ENCODE data around the gene SRSF1.
"Not testable (repeated sequence)": the region's sequence is repeated elsewhere in the genome, so short reads cannot be mapped to it uniquely, and the experiment has no call there.

SRSF1 gene

DNA sequence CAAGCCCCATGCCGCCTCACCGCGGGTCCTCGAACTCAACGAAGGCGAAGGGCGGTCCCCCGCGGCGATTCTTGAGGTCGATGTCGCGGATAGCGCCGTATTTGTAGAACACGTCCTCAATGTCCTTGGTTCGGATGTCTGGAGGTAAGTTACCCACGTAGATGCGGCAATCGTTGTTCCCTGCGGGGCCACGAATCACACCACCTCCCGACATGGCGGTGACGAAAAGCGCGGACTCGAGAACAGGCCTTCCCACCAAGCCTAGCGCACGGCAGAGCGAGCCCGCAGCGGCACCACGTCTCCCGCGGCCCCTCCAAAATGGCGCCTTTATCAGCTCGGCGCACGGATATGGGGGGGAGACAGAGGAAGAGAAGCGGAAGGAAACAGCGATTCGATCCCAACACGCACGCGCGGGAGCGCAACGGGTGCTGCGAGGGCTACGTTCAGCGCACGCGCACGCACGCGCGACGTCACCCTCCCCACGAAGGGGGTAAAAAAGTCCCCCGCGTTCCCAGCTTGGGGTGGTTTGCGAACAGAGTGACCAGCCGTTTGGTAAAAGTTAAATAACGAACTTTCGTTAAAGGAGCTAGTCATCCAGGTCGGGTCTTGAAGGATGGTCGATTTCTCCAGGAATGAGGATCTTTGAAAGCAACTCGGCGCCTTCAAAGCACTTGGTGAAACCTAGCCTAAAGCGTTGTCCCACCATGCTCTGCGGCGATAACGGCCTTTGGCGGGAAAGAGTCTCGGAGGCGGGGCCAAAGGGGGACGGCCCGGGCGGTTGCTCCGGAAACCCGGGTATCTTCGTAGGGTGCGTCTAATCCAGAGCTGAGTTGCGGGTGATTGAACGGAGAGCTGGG lies at the start of gene SRSF1:
Gene SRSF1 (minus strand): TSS at position 323 of the 857 bp plus-strand sequence. CDS start 109 bp downstream, at position 214.
- DNase-seq (ENCODE audit: low read depth) = peak; percentile 96

- no peak for DNase-seq (ENCODE audit: low read depth)
Observed at GRCh38 chr17:58056476-58056875, 49.4 kb upstream of the SRSF1 start.

GRCh38 chr17:58054641-58055040 lies 47.6 kb upstream of the SRSF1 start:
- no peak for DNase-seq (ENCODE audit: low read depth)

DNA sequence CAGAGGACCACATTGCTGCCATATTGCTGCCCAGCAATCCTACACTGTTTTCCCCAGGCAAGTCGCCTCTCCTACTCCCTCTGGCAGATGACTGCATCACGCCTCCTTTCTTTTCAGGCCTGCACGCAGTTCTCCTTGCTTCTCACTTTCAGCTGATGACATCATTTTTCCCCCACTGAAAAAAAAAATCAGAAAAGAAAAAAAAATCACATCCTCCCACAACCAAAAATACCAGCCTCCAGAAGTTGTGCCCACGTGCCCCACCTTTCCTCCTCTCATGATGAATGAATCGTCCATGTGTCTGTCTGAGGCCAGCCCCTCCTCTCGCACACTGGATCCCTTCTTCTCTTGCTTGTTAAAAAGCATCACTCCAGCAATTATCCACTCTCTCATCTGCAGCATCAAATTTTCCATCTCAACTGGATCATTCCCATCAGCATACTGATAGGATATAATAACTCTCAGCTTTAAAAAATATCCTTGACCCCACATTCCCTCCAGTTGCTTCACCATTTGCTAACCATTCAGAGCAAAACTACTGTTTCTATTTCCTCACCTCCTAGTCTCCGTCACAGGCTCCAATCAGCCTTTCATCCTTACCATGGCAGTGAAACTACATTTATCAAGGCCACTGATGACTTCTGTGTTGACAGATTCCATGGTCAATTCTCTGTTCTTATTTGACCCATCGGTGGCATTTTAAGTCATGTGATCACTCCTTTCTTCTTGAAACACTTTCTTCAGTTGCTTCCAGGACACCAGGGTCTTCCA lies 46.1 kb upstream of the SRSF1 start:
- DNase-seq (ENCODE audit: low read depth) = no peak

GRCh38 chr17:58052407-58052806 lies 45.4 kb upstream of the SRSF1 start:
- no peak for DNase-seq (ENCODE audit: low read depth)

DNA sequence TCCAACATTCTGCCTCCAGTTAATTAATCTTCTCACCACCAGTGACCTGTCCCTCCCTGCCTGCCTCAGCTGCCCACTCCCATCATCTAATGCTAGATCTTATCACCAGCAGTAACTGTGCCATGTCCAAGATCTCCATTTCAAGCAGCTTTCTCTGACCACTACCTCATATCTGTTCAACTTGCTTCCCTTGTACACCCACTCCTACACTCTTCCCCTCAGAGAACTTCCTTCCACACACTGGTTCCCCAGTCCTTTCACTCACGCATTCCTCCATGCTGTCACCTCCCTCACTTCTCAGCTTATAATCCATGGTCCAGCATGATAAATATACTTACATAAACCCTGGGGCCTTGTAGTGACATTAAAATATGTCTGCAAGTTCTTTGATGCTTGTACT lies 44.4 kb upstream of the SRSF1 start:
- DNase-seq (ENCODE audit: low read depth) = no peak

- no peak for DNase-seq (ENCODE audit: low read depth)
Observed at GRCh38 chr17:58050966-58051365, 43.9 kb upstream of the SRSF1 start.

- no peak for DNase-seq (ENCODE audit: low read depth)
Observed at GRCh38 chr17:58049533-58049932, 42.5 kb upstream of the SRSF1 start.

DNA sequence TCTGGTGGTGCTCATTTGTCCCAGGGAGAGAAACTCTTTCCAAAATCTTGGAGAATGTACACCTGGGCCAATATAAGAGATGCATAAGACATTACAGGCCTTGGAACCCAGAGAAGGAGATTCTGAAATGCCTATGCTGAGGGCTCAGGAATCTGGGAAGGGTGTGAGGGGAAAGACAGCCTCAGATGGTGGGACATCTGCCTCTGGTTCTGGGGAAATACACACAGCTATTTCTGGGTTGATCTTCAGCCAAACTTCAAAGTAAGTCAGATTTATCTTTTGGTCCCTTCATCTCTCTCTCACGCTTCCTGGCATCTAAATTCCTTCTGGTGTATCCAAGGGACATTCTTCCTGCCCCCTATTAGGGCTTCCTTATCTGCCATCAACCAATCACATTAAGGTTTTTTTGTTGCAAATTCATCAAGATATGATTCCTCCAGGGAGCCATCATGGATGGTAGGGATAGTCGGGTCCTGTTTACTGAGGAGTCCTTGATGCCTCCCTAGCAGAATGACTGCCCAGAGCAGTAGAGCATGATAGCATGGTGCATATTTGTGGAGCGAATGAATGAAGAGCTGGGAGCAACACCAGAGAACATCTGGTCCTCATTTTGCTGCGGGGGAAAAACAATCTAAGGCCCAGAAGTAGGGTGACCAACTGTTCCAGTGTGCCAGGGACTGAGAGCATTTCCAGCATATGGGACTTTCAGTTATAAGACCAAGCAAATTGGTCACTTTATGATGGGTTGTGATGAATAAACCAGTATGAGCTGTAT lies 40.5 kb upstream of the SRSF1 start:
- no peak for DNase-seq (ENCODE audit: low read depth)

GRCh38 chr17:58046239-58047094 lies 39.4 kb upstream of the SRSF1 start:
- no peak for DNase-seq (ENCODE audit: low read depth)

- DNase-seq (ENCODE audit: low read depth) = not testable (repeated sequence)
Observed at GRCh38 chr17:58044256-58044655, 37.2 kb upstream of the SRSF1 start.

DNA sequence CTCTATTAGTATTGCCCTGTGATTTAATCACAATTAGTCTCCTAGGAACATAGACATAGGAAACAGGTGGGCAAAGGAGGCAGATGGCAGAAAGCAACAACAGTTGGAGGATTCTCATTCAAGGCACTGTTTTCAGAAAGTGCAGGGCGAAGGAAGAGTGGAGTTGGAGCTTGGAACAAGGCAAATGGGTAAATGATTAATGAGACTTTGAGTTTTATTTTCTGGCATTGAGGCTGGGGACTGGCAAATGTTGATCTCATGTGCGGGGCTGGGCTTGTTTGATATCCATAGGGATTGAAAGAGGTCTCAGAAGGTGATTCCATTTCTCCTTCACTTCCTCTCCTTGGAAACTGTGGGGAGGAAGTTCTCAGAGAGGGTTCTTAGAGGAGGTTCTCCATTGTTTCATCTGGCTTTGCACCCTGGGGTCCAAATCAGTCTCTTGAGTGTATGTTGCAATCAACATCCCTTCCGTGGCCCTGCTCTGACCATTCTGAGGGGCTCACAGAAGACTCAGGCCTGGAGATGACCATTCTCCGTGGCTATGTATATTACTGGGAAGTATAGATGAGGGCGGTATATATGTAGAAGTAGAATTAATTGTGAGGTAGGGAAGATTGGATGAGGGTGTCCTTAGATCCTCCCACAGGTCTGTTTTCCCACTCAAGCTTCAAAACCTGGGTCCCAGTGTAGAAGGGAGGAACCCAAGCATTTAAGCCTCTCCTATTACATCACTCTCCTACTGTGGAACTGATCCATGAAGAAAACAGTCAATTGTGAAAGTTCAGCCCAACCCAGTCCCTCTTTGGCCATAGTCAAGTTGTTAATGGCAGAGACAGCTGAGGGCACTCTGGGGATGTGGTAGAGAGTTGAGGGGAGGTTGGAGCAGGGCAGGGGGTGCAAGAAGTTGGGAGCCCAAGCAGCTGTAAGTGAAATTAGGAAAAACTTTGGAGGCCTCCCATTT lies 36.5 kb upstream of the SRSF1 start:
- no peak for DNase-seq (ENCODE audit: low read depth)

GRCh38 chr17:58041161-58041560 lies 34.1 kb upstream of the SRSF1 start:
- no peak for DNase-seq (ENCODE audit: low read depth)

GRCh38 chr17:58040386-58040785 lies 33.3 kb upstream of the SRSF1 start:
- DNase-seq (ENCODE audit: low read depth) = no peak

DNA sequence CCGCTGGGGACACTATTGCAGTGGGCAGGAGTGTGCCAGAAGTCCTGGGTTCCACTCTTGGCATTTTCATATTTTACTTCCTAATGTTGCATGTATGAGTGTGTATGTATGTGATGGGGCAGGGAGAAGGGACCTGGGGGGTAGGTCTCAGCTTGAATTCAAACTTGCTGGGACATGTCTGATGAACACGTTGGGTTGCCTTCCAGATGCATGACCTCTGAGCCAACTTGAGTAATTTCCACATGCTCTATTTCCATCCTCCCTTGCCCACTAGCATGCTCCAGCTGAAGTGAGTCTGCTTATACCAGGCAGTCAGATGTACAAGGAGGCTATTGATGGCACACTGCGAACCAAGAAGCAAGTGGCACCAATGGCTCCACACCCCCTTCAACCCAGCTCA lies 32.9 kb upstream of the SRSF1 start:
- DNase-seq (ENCODE audit: low read depth) = no peak

GRCh38 chr17:58032691-58033415 lies 25.8 kb upstream of the SRSF1 start:
- no peak for DNase-seq (ENCODE audit: low read depth)

- no peak for DNase-seq (ENCODE audit: low read depth)
Observed at GRCh38 chr17:58028578-58028977, 21.5 kb upstream of the SRSF1 start.

- no peak for DNase-seq (ENCODE audit: low read depth)
Observed at GRCh38 chr17:58020401-58020800, 13.4 kb upstream of the SRSF1 start.

- DNase-seq (ENCODE audit: low read depth) = no peak
Observed at GRCh38 chr17:58019521-58019920, 12.5 kb upstream of the SRSF1 start.

DNA sequence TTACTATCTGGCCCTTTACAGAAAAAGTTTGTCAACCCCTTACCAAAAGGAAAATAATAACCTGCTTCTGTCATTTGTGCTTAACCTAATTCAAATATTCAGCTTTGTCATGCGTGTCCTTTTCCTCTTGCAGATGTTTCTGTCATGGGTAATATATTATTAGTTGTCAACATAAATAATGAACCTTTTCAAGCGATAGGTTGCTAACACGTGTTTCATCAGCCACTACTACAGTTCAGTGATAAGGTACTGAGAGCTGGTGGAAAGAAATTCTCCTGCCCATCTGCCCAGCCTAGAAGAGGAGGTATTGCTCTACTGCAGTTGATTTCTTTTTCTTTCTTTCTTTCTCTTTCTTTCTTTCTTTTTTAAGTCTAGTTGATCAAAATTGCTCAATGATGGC lies 12.0 kb upstream of the SRSF1 start:
- DNase-seq (ENCODE audit: low read depth) = no peak
